Spleen (tissue), 11 donors: ENCODE measurements around the gene KMT2B. TPM values are rescaled to one million over a fixed set of nuclear protein-coding genes. Genes with fewer than 3 reads are reported as not detected.

Source experiments
- DNase-seq: peaks from one replicate; pipeline ENCODE4 v3.0.0-alpha.2; 2020
- H3K27ac ChIP-seq, 8 donors: fragments of 200-600 bp; sonication (generic) in 7 of 8; 1 replicate in 4 of 8; 2 replicates in 4 of 8; pipeline versions ENCODE4 v1.5.0 to v1.8.0; 2016 to 2021; ENCODE audit warnings: inconsistent platforms in 4 of 8, mild to moderate bottlenecking in 4 of 8, moderate library complexity in 1 of 8
- H3K27me3 ChIP-seq, 7 donors: fragments of 200-600 bp; sonication (generic) in 6 of 7; replicated peaks in 1 of 7; 1 replicate in 4 of 7; 2 replicates in 3 of 7; pipeline versions ENCODE4 v1.5.0 to v1.8.0; 2016 to 2021; ENCODE audit warnings: inconsistent platforms in 3 of 7, mild to moderate bottlenecking in 1 of 7
- H3K36me3 ChIP-seq, 6 donors: fragments of 200-600 bp; sonication (generic) in 5 of 6; 1 replicate in 4 of 6; 2 replicates in 2 of 6; pipeline versions ENCODE4 v1.5.0 to v1.8.0; 2016 to 2021; ENCODE audit warnings: inconsistent platforms in 2 of 6
- H3K4me1 ChIP-seq, 6 donors: fragments of 200-600 bp; sonication (generic) in 5 of 6; 1 replicate in 3 of 6; 2 replicates in 3 of 6; pipeline versions ENCODE4 v1.5.0 to v1.8.0; 2016 to 2021; ENCODE audit warnings: inconsistent platforms in 3 of 6
- H3K4me3 ChIP-seq, 8 donors: fragments of 200-600 bp; sonication (generic) in 7 of 8; 1 replicate in 4 of 8; 2 replicates in 4 of 8; pipeline versions ENCODE4 v1.5.0 to v1.8.0; 2016 to 2021; ENCODE audit warnings: inconsistent platforms in 4 of 8, mild to moderate bottlenecking in 4 of 8, moderate library complexity in 2 of 8
- H3K9me3 ChIP-seq, 8 donors: fragments of 200-600 bp; sonication (generic) in 7 of 8; 1 replicate in 4 of 8; 2 replicates in 4 of 8; pipeline versions ENCODE4 v1.5.0 to v1.8.0; 2016 to 2021; ENCODE audit warnings: inconsistent platforms in 4 of 8
- CTCF ChIP-seq, 11 experiments: fragments of 200-600 bp in 7 of 11; fragments of 450-650 bp in 4 of 11; sonication (generic) in 4 of 11; IDR thresholded peaks in 8 of 11; conservative IDR thresholded peaks in 3 of 11; 1 replicate in 7 of 11; 2 replicates in 4 of 11; pipeline versions ENCODE4 v1.4.0 to v1.8.0; 2016 to 2021; ENCODE audit warnings: antibody characterized with exemption in 11 of 11, inconsistent platforms in 4 of 11, mild to moderate bottlenecking in 1 of 11
- POLR2A ChIP-seq, 3 donors: fragments of 450-650 bp; IDR thresholded peaks; one replicate each; pipeline ENCODE4 v1.5.1; 2017; ENCODE audit warnings: antibody characterized with exemption in 3 of 3, mild to moderate bottlenecking in 1 of 3
- POLR2AphosphoS5 ChIP-seq, 3 donors: sonication (generic); formaldehyde crosslinking; IDR thresholded peaks; one replicate each; pipeline ENCODE4 v1.5.1; 2017; ENCODE audit warnings: antibody characterized with exemption in 3 of 3
- WGBS, 5 donors: extraction: QIAGEN DNeasy Blood & Tissue Kit in 3 of 5; methylation state at CpG; one replicate each; pipeline versions ENCODE4 v1.1.5 to v1.1.7; 2013 to 2018; 5-methylcytosine and 5-hydroxymethylcytosine counted together
- intact Hi-C: fragments of 100-400 bp; cut with DNase I; formaldehyde crosslinking; loops from one replicate; pipeline ENCODE4 v1.15.0; 2023; ENCODE audit warnings: low total_unique reads
- polyA plus RNA-seq, 3 donors: library from polyadenylated mRNA; stranded (reverse); fragments of 200-250 nt; gene quantifications; one replicate each; pipeline ENCODE4 v1.2.1, GENCODE V29; 2013
- total RNA-seq, 7 donors: library from RNA; depleted of rRNA in 3 of 7; stranded (reverse); fragments of >200 nt in 3 of 7; fragmentation: NEBNext Ultra II Directional in 4 of 7; extraction: Animal tissue kit (Norgen Biotek cat#: 25700) in 4 of 7; gene quantifications; one replicate each; pipeline versions ENCODE4 v1.1.0 to v1.2.1, GENCODE V29; 2016 to 2021
- donor health status: healthy with polysubstance abuse.
- donor health status: DM: no; HTN: no; CAD: no; lungs with moderate emphysema.
- donor health status: DM: no; HTN: no; CAD: no.
- donor health status: Bipolar disorder and iron deficiency.
- donor health status: healthy.
- donor health status: DM: no; HTN: no; CAD: no.
- donor health status: DM: yes; HTN: yes; CAD: no.

Gene KMT2B
- total and polyA plus RNA-seq, 10 donors, result 17.6 to 58.2 (median 45.8) TPM

- H3K27me3 ChIP-seq, result no peaks in the 10 kb centered on the region
- no peaks in the 10 kb centered on the region for H3K9me3 ChIP-seq
- peak; percentile 99 for DNase-seq
- peaks cover 4 to 22% (median 18%) of the 10 kb centered on the region in 6 donors for H3K4me1 ChIP-seq
- peak within 1 kb of the TSS in 5 of 8 donors; percentile 51 to 85 (median 77) for H3K27ac ChIP-seq
- intact Hi-C loops, result no loop called here
- H3K36me3 ChIP-seq, result peaks cover 0 to 28% (median 7%) of the 10 kb centered on the region in 6 donors
- H3K4me3 ChIP-seq, result peak within 1 kb of the TSS; percentile 89 to 100 (median 98)
- 0 to 1% (median 1%) methylated on average over 54 to 82 of the region's 82 CpGs for WGBS, 5 donors
- TF ChIP-seq POLR2AphosphoS5 (IDR thresholded peaks at IDR 0.05) (peak; percentile 8 to 66 (median 50)), POLR2A (IDR thresholded peaks at IDR 0.05) (no peak), CTCF (IDR thresholded peaks at IDR 0.05 in 8 of 11, conservative IDR thresholded peaks at IDR 0.05 in 3 of 11) (peak in 5 of 11 experiments; percentile 7 to 39 (median 13))
Measured at GRCh38 chr19:35775298-35776101, 57.7 kb downstream of the KMT2B start, which contains the start of gene ARHGAP33. ARHGAP33 (plus strand) TSS chr19:35775564; CDS start chr19:35775659, 95 bp downstream.

GRCh38 chr19:35776102-35776788 lies 58.4 kb downstream of the KMT2B start:
- 58 to 70% (median 67%) methylated on average over 13 of the region's 13 CpGs for WGBS, 5 donors

GRCh38 chr19:35777086-35777841 lies 59.5 kb downstream of the KMT2B start:
- TF ChIP-seq POLR2AphosphoS5 (IDR thresholded peaks at IDR 0.05) (no peak), POLR2A (IDR thresholded peaks at IDR 0.05) (no peak), CTCF (IDR thresholded peaks at IDR 0.05 in 8 of 11, conservative IDR thresholded peaks at IDR 0.05 in 3 of 11) (no peak)
- Histone ChIP-seq H3K27ac (no peak overlapping the region), H3K36me3 (peaks cover 0 to 46% (median 18%) of the 10 kb centered on the region in 6 donors), H3K27me3 (no peaks in the 10 kb centered on the region), H3K4me1 (peaks cover 4 to 22% (median 18%) of the 10 kb centered on the region in 6 donors), H3K9me3 (no peaks in the 10 kb centered on the region), H3K4me3 (no peak overlapping the region)
- intact Hi-C loops, result no loop called here
- DNase-seq, result no peak
- WGBS, 5 donors, result 82 to 88% (median 86%) methylated on average over 18 to 19 of the region's 19 CpGs

More at GRCh38 chr19:35776102-35776788, 58.4 kb downstream of the KMT2B start:
- peak overlapping the region in 2 of 8 donors; percentile 78 to 85 for H3K27ac ChIP-seq
- H3K9me3 ChIP-seq, result no peaks in the 10 kb centered on the region
- intact Hi-C loops, result no loop called here
- H3K4me1 ChIP-seq, result peaks cover 4 to 22% (median 18%) of the 10 kb centered on the region in 6 donors
- H3K36me3 ChIP-seq, result peaks cover 0 to 35% (median 12%) of the 10 kb centered on the region in 6 donors
- no peaks in the 10 kb centered on the region for H3K27me3 ChIP-seq
- TF ChIP-seq POLR2AphosphoS5 (IDR thresholded peaks at IDR 0.05), result no peak
- TF ChIP-seq CTCF (IDR thresholded peaks at IDR 0.05 in 8 of 11, conservative IDR thresholded peaks at IDR 0.05 in 3 of 11), result no peak
- no peak for TF ChIP-seq POLR2A (IDR thresholded peaks at IDR 0.05)
- no peak for DNase-seq
- H3K4me3 ChIP-seq, result peak overlapping the region; percentile 89 to 100 (median 98)
